HCT116 (cell line): ENCODE results near the gene SLC2A13. TPM values are rescaled to one million over a fixed set of nuclear protein-coding genes. Genes with fewer than 3 reads are reported as not detected.

ENCODE experiments used
- ATAC-seq: fragments of 200-7000 bp; cut with Tn5 transposase; 2 replicates; pipeline ENCODE4 v1.9.1; 2020; ENCODE audit warnings: mild to moderate bottlenecking, moderate library complexity
- BruUV-seq: library from RNA; stranded (reverse); fragments of 400-500 nt; replicated peaks from 2 replicates; lab custom pipeline; 2021; lab: Mats Ljungman, UMichigan
- CTCF ChIA-PET: fragments of 300-600 bp; sonication (Branson Sonifier 250); formaldehyde crosslinking; loops from one replicate; lab custom pipeline; 2021; ENCODE audit warnings: antibody characterized with exemption; lab: Charles Lee
- POLR2A ChIA-PET: fragments of 300-600, 350-600 bp; sonication (Branson Sonifier 250); formaldehyde crosslinking; loops from one replicate; lab custom pipeline; 2021; ENCODE audit warnings: antibody characterized with exemption; lab: Charles Lee
- RAD21 ChIA-PET, 2 experiments: fragments of 300-600 bp; sonication (Branson Sonifier 250); formaldehyde crosslinking; loops; one replicate each; lab custom pipeline; 2023; ENCODE audit warnings: low total read pairs in 2 of 2; ENCODE audit not compliant: uncharacterized antibody in 2 of 2, unreplicated experiment in 2 of 2, low non-redundant PET in 1 of 2; lab: Charles Lee
- DNase-seq: peaks from one replicate; pipeline ENCODE4 v3.0.0-alpha.2; 2010; ENCODE audit warnings: low read depth, low spot score
- H2AFZ ChIP-seq: fragments of 200-600 bp; shearing (Covaris generic), sonication (generic); 2 replicates; pipeline ENCODE4 v1.6.1; 2017; ENCODE audit warnings: low read depth, mixed run types, mixed read lengths, antibody characterized with exemption, low read length; ENCODE audit not compliant: poor library complexity, severe bottlenecking
- H3K27ac ChIP-seq: 2 replicates; pipeline ENCODE4 v1.5.1; 2012; ENCODE audit warnings: low read depth, low read length
- H3K27me3 ChIP-seq: fragments of 200-600 bp; sonication (generic); 2 replicates; pipeline ENCODE4 v1.6.1; 2016; ENCODE audit warnings: mixed run types, low read length, mixed read lengths; ENCODE audit not compliant: insufficient read depth
- H3K36me3 ChIP-seq, 2 experiments: fragments of 200-500 bp in 1 of 2; fragments of 200-600 bp in 1 of 2; sonication (Bioruptor generic) in 1 of 2; sonication (generic) in 1 of 2; 2 replicates each; pipeline versions ENCODE4 v1.5.1 to v1.6.1; 2014 to 2016; ENCODE audit warnings: low read length in 2 of 2, inconsistent platforms in 1 of 2, mixed read lengths in 1 of 2, mixed run types in 1 of 2; ENCODE audit not compliant: insufficient read depth in 2 of 2, control insufficient read depth in 1 of 2
- H3K4me1 ChIP-seq, 2 experiments: fragments of 200-600 bp in 1 of 2; sonication (generic) in 1 of 2; 2 replicates each; pipeline versions ENCODE4 v1.5.1 to v1.6.1; 2012 to 2017; ENCODE audit warnings: low read length in 2 of 2, inconsistent platforms in 1 of 2, mild to moderate bottlenecking in 1 of 2, mixed read lengths in 1 of 2, mixed run types in 1 of 2, moderate library complexity in 1 of 2; ENCODE audit not compliant: insufficient read depth in 2 of 2, control insufficient read depth in 1 of 2
- H3K4me2 ChIP-seq: fragments of 200-600 bp; sonication (generic); 2 replicates; pipeline ENCODE4 v1.6.1; 2017; ENCODE audit warnings: mixed run types, low read length, mixed read lengths
- H3K4me3 ChIP-seq, 2 experiments: fragments of 200-600 bp in 1 of 2; sonication (generic) in 1 of 2; replicated peaks in 1 of 2; 2 replicates each; pipeline ENCODE4 v1.5.1; 2011 to 2016; ENCODE audit warnings: low read length in 2 of 2, control low read depth in 1 of 2, low read depth in 1 of 2, mild to moderate bottlenecking in 1 of 2, mixed read lengths in 1 of 2, mixed run types in 1 of 2
- H3K79me2 ChIP-seq: fragments of 200-600 bp; sonication (generic); 2 replicates; pipeline ENCODE4 v1.6.1; 2017; ENCODE audit warnings: mild to moderate bottlenecking, mixed run types, low read length, moderate library complexity, mixed read lengths; ENCODE audit not compliant: insufficient read depth
- H3K9ac ChIP-seq: fragments of 200-600 bp; sonication (generic); 2 replicates; pipeline ENCODE4 v1.6.1; 2016; ENCODE audit warnings: low read length, mixed read lengths
- H3K9me2 ChIP-seq: fragments of 200-600 bp; sonication (generic), shearing (Covaris generic); 2 replicates; pipeline ENCODE4 v1.6.1; 2017; ENCODE audit warnings: mixed run types, mild to moderate bottlenecking, moderate library complexity; ENCODE audit not compliant: insufficient read depth
- H3K9me3 ChIP-seq, 2 experiments: fragments of 200-500 bp in 1 of 2; fragments of 200-600 bp in 1 of 2; sonication (Bioruptor generic) in 1 of 2; sonication (generic) in 1 of 2; 2 replicates each; pipeline ENCODE4 v1.6.1; 2014 to 2017; ENCODE audit warnings: low read length in 2 of 2, mixed read lengths in 2 of 2, inconsistent platforms in 1 of 2, low read depth in 1 of 2, mild to moderate bottlenecking in 1 of 2, mixed run types in 1 of 2, moderate library complexity in 1 of 2; ENCODE audit not compliant: control insufficient read depth in 1 of 2, insufficient read depth in 1 of 2
- H4K20me1 ChIP-seq: fragments of 200-600 bp; sonication (generic), shearing (Covaris generic); 2 replicates; pipeline ENCODE4 v1.6.1; 2017; ENCODE audit warnings: mixed run types, mild to moderate bottlenecking, moderate library complexity; ENCODE audit not compliant: insufficient read depth
- FOSL1 ChIP-seq: IDR thresholded peaks from 2 replicates; pipeline ENCODE4 v1.6.1; 2012; ENCODE audit warnings: low read depth
- YY1 ChIP-seq: IDR thresholded peaks from 2 replicates; pipeline ENCODE4 v1.6.1; 2011; ENCODE audit warnings: low read length, low read depth, moderate library complexity, mild to moderate bottlenecking; ENCODE audit not compliant: insufficient replicate concordance; ENCODE audit errors: extremely low read depth
- ZNF274 ChIP-seq: fragments of 200-500 bp; sonication (Bioruptor generic); IDR thresholded peaks from 2 replicates; pipeline ENCODE4 v1.6.1; 2014; ENCODE audit warnings: mild to moderate bottlenecking, low read depth, low read length, inconsistent platforms
- intact Hi-C: fragments of 100-400 bp; cut with micrococcal nuclease; formaldehyde crosslinking; loops from 2 replicates; pipeline ENCODE4 v1.10.0; 2022
- total RNA-seq: library from RNA; stranded (reverse); gene quantifications from one replicate; pipeline ENCODE4 v1.2.1, GENCODE V29; 2021; ENCODE audit not compliant: unreplicated experiment
- TF ChIP-seq, protein P1 (sequence below): IDR thresholded peaks from 2 replicates; pipeline ENCODE4 v1.6.1; 2011; ENCODE audit warnings: mild to moderate bottlenecking, low read length, moderate library complexity; ENCODE audit not compliant: insufficient replicate concordance; ENCODE audit errors: extremely low read depth

SLC2A13 gene
- total RNA-seq, 1 experiment from 2014 or later: 6.8 TPM

DNA sequence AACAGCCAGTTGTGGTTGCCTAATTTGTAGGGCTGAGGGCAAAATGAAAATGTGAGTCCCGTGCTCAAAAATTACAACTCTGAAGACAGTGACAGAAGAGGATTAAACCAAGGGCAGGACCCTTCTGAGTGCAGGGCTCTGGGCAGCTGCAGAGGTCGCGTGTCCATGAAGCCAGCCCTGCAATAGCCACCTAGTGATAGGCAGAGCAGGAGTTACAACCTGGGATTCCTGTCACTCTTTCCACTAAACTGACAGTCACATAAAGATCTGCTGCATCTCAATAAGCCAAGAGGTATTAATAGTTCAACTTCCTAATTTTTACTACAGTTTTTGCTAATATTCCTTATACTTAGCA lies 94.1 kb downstream of the SLC2A13 start:
- no peak overlapping the region for H3K27ac ChIP-seq
- no peak for TF ChIP-seq YY1
- no peak for TF ChIP-seq FOSL1
- TF ChIP-seq, protein P1, sequence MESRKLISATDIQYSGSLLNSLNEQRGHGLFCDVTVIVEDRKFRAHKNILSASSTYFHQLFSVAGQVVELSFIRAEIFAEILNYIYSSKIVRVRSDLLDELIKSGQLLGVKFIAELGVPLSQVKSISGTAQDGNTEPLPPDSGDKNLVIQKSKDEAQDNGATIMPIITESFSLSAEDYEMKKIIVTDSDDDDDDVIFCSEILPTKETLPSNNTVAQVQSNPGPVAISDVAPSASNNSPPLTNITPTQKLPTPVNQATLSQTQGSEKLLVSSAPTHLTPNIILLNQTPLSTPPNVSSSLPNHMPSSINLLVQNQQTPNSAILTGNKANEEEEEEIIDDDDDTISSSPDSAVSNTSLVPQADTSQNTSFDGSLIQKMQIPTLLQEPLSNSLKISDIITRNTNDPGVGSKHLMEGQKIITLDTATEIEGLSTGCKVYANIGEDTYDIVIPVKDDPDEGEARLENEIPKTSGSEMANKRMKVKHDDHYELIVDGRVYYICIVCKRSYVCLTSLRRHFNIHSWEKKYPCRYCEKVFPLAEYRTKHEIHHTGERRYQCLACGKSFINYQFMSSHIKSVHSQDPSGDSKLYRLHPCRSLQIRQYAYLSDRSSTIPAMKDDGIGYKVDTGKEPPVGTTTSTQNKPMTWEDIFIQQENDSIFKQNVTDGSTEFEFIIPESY: no peak
- no peak for TF ChIP-seq ZNF274
- TF ChIP-seq, all 23 proteins: peak for 0
- no peak overlapping the region for H2AFZ ChIP-seq
- intact Hi-C loops: loop anchor here (1.0 to 2.0 kb wide), 2 partner anchors 96 to 301 kb away; no protein-coding TSS in a partner anchor
- H3K9me2 ChIP-seq: no peaks in the 10 kb centered on the region
- DNase-seq: no peak
- H3K4me1 ChIP-seq: peaks cover 0 to 6% of the 10 kb centered on the region in 2 experiments; a peak in 1 of 4 replicates
- H3K36me3 ChIP-seq: no peaks in the 10 kb centered on the region
- BruUV-seq: no TSS peak
- no peaks in the 10 kb centered on the region for H3K79me2 ChIP-seq
- no peak overlapping the region for H3K9ac ChIP-seq
- H3K4me2 ChIP-seq: no peak overlapping the region
- H3K9me3 ChIP-seq: no peaks in the 10 kb centered on the region
- ChIA-PET CTCF (interaction anchor here (0.6 to 3.0 kb wide), 20 partner anchors 9 to 364 kb away, joined by 3 to 22 read pairs (median 4); partner anchors contain the start of gene SLC2A13), POLR2A (no interaction called here), RAD21 (interaction anchor here in 1 of 2 experiments (1.0 to 1.1 kb wide), 2 partner anchors 94 to 299 kb away, joined by 3 to 4 read pairs; partner anchors contain the start of gene SLC2A13)
- H3K27me3 ChIP-seq: no peaks in the 10 kb centered on the region
- H3K4me3 ChIP-seq: no peak overlapping the region
- H4K20me1 ChIP-seq: no peaks in the 10 kb centered on the region
- no peak for ATAC-seq
